Dedifferentiated amniotic fluid mesenchymal stem cell (primary cell): ENCODE data around the gene TGFA.

Source experiments
- DNase-seq: peaks from one replicate; pipeline ENCODE4 v3.0.0-alpha.2; 2016; ENCODE audit errors: extremely low spot score

Gene TGFA

GRCh38 chr2:70553584-70554337 lies at the start of gene TGFA:
Gene TGFA, minus strand, starts transcription at chr2:70553826. Its CDS starts 59 bp downstream, at chr2:70553767.
- no peak for DNase-seq

DNA sequence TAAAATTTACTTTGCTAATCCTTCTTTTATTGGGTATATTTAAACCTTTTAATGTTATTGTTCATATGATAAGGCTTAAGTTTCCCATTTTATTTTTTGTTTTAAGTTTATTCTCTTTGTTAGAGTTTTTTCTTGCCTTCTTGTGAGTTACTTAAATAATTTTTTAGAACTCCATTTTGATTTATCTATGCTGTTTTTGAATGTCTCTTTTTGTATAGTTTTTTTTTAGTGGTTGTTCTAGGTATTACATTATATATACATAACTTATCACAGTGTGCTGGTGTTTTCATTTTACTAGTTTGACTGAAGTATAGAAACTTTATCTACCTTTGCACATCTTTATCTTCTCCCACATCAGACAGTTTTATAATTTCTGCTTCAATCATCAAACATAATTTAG lies 49.4 kb upstream of the TGFA start:
- no peak for DNase-seq

DNA sequence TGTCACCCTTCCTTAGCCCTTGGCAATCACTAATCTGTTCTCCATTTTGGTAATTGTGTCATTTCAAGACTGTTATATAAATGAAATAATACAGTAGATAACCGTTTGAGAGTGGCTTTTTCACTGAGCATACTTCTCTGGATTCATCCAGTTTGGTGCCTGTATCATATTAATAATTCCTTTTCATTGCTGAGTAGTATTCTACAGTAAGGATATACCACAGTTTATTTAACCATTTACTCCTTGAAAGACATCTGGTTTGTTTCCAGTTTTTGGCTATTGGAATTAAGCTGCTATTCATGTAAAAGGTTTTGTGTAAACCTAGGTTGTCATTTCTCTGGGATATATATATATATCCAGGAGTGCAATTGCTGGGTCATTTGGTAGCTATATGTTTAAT lies 44.6 kb upstream of the TGFA start:
- no peak for DNase-seq

GRCh38 chr2:70596739-70597138 lies 43.1 kb upstream of the TGFA start:
- no peak for DNase-seq

GRCh38 chr2:70596293-70596692 lies 42.7 kb upstream of the TGFA start:
- no peak for DNase-seq

DNA sequence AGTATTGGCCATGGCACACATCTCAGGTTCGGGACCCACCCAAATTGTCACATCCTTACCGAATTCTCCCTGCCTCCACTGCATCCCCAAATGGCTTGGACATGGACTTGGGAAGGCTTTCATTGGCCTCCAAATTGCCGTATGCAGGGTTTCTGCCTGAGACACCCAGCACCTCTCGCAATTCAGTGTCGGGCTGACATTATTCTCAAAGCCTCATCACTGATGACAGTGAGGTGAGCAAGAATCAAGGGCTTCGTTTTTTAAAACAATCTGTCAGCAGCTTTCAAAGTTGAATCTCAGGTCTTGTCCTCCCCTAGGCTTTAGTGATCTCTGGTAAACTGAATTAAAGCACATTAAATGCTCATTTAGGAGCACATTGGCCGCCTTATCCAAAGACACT lies 29.5 kb upstream of the TGFA start:
- no peak for DNase-seq

- DNase-seq = no peak
Observed at GRCh38 chr2:70580352-70580751, 26.7 kb upstream of the TGFA start.

DNA sequence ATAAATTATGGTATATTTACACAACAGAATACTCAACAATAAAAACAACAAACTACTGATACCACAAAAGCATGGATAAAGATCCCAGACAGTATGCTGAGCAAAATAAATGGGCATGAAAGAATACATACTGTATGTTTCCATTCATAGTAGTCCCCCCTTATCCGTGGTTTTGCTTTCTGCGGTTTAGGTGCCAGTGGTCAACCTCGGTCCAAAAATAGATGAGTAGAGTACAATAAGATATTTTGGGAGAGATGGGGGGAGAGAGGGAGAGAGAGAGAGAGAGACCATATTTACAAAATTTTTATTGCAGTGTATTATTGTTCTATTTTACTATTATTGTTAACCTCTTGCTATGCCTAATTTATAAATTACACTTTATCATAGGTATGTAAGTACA lies 21.0 kb upstream of the TGFA start:
- DNase-seq = no peak

GRCh38 chr2:70574109-70574508 lies 20.5 kb upstream of the TGFA start:
- DNase-seq = no peak

- no peak for DNase-seq
Observed at GRCh38 chr2:70570041-70570661, 16.5 kb upstream of the TGFA start.

- no peak for DNase-seq
Observed at GRCh38 chr2:70569559-70569958, 15.9 kb upstream of the TGFA start.

DNA sequence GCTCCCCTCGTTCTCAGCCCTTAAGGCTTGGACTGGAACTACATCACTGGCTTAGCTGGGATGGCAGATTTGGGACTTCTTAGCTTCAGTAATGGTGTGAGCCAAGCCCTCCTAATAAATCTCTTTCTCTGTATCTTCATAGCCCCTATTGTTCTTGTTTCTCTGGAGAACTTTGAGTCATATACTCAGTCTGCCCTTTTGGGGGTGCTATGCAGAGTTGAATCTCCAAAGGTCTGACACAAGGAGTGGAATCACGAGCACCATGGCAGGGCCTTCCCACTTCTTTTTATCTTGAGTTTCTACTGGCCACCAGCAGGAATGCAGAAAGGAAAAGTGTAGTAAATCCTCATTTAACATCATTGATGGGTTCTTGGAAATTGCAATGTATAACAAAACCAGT lies 13.3 kb upstream of the TGFA start:
- no peak for DNase-seq

DNA sequence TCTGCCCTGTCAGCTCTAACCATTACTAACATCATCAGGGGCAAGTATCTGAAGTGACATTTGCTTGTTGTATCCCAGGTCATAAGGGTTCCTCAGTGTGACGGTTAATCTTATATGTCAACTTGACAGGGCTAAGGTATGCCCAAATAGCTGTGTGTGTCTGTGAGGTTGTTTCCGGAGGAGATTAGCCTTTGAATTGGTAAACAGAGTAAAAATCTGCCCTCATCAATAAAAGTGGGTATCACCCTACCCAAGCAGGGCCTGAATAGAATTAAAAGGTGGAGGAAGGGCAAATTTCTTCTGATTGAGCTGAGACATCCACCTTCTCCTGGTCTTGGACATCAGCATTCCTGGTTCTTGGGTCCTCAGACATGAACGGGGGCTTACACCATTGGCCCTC lies 12.8 kb upstream of the TGFA start:
- no peak for DNase-seq

DNA sequence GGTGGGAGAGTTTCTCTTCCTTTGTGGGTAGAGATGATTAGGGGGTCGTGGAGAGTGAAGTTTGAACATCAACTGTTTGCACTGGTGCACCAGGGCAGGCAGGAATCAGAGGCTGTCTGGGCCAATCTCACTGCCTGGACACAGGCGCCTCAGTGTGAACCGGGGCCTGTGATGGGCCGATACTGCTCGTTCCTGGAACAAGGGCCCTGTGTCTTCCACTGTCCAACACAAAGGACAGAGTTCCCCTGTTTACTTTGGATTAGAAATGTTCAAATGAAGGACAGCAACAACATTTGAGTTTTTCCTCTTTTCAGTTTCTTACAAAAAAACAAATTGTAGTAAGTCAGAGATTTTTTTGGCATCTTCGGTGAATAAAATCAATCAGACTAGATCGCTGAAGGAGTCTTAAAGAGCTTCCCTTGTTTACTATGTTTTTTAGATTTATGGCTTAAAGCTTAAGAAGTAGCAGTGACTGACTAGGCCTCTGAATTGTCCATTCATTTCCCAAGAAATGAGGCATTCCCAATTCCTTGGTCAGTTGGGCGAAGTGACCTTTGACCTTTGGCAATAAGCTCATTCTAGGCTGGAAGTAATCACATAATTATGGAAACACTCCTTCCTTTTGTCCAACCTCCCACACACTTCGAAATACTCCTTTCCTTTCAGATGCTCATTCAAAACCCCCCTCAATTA lies 11.6 kb upstream of the TGFA start:
- DNase-seq = no peak

GRCh38 chr2:70561893-70562292 lies 8.3 kb upstream of the TGFA start:
- DNase-seq = no peak

GRCh38 chr2:70560442-70560841 lies 6.8 kb upstream of the TGFA start:
- no peak for DNase-seq

DNA sequence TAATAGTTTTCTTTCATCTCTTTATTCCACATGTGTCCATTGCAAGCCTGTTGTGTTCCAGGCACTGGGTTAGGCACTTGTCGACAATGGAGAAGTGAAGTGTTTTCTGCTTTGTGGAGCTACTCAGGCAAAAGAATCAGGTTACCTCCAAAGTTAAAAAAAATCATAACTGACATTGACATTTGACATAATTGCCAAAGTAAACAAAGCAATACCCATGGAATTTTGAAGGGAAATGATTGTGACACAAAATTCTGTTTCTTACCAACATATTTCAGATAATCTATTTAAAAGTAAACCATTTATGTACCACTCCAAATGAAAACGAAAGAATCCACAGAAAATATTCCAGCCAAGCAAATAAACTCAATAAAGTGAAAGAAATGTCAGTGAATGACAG lies 6.4 kb upstream of the TGFA start:
- no peak for DNase-seq

- DNase-seq = no peak
Observed at GRCh38 chr2:70558195-70558808, 4.7 kb upstream of the TGFA start.

DNA sequence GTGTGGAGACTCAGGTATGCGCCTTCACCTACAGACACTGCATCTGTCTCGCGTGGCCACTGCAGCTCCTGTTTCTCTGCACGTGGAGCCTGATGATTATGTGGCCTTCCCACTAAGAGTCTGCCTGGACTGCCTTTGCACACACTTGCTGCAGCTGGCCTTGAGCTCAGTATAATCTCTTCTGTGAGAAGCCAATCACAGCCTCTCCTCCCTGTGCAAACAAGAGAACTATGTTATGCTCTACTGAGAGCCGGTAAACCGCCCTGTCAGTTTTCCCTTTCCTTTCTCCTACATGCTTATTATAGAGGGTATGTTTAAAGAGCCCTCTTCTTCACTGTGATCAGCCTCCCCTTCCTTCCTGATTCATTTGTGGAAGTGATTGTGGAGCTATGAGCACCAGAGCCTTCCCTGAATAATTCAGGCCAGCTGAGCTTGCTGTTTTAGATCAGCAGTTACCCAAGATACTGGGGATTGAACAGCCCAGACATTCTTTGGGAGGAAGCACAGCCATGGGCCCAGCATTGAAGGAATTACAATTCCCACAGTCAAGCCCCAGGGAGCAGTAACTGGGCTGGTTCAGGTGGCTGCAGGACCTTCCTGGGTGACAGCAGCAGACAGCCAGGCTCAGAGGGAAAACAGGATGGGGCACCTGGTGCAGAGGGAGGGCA lies 3.7 kb upstream of the TGFA start:
- DNase-seq = no peak

GRCh38 chr2:70556608-70557007 lies 3.0 kb upstream of the TGFA start:
- DNase-seq = no peak

DNA sequence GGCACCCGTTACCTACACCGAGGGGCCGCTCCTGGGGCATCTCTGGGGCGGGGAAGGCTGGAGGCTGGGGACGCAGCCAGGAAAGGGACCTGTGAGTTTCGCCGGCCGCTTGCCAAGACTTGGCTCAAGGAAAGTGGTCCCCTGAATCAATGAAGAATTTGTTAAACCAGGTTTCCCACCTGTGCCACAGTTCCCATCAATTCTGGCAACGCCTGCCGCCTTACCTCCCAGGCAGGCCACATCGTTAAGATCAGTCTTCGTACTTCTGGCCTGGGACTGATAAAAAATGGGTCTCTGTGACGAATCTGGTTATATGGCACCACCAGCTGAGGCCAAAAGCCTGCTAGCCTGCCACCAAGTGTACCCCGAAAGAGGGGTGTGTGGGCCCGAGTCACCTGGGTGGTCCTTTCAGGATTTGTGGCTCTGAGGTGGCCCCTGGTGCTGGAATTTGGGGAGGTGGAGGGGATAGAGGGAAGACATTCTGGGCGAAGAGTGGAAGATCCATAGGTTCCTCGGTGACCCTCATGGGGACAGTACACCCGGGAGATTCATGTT lies 789 bp upstream of the TGFA start:
- DNase-seq = no peak

- DNase-seq = no peak
Observed at GRCh38 chr2:70553334-70553583, 367 bp downstream of the TGFA start.
